Gastrocnemius medialis (tissue), 4 donors: ENCODE measurements around the gene PPARA. TPM values are rescaled to one million over a fixed set of nuclear protein-coding genes. Genes with fewer than 3 reads are reported as not detected.
A peak's percentile ranks its signal among the peaks of the same experiment; 100 is the strongest.

ENCODE experiments used
- ATAC-seq, 2 donors: fragments of 150-250 bp; one replicate each; pipeline ENCODE4 v1.9.1; 2016
- DNase-seq, 2 donors: peaks; one replicate each; pipeline ENCODE4 v3.0.0-alpha.2; 2019
- H3K27ac ChIP-seq, 4 donors: fragments of 200-600 bp; sonication (generic); 1 replicate in 1 of 4; 2 replicates in 3 of 4; pipeline ENCODE4 v1.5.1; 2016 to 2018; ENCODE audit warnings: mild to moderate bottlenecking in 2 of 4, moderate library complexity in 1 of 4
- H3K27me3 ChIP-seq, 3 donors: fragments of 200-600 bp; sonication (generic) in 2 of 3; 1 replicate in 1 of 3; 2 replicates in 2 of 3; pipeline versions ENCODE4 v1.5.1 to v1.6.0; 2016 to 2019; ENCODE audit warnings: mild to moderate bottlenecking in 1 of 3, moderate library complexity in 1 of 3
- H3K36me3 ChIP-seq, 2 donors: fragments of 200-600 bp; sonication (generic) in 1 of 2; one replicate each; pipeline ENCODE4 v1.5.1; 2017 to 2018
- H3K4me1 ChIP-seq, 2 donors: fragments of 200-600 bp; sonication (generic) in 1 of 2; one replicate each; pipeline ENCODE4 v1.5.1; 2016 to 2017; ENCODE audit warnings: mild to moderate bottlenecking in 2 of 2
- H3K4me3 ChIP-seq, 4 donors: fragments of 200-600 bp; sonication (generic) in 3 of 4; 1 replicate in 1 of 4; 2 replicates in 3 of 4; pipeline ENCODE4 v1.5.1; 2016 to 2019; ENCODE audit warnings: mild to moderate bottlenecking in 2 of 4
- H3K9me3 ChIP-seq, 3 donors: fragments of 200-600 bp; sonication (generic) in 2 of 3; 1 replicate in 1 of 3; 2 replicates in 2 of 3; pipeline ENCODE4 v1.5.1; 2016 to 2019
- POLR2A ChIP-seq, 2 donors: fragments of 450-650 bp; IDR thresholded peaks; one replicate each; pipeline ENCODE4 v1.6.1; 2017; ENCODE audit warnings: antibody characterized with exemption in 2 of 2, mild to moderate bottlenecking in 2 of 2, moderate library complexity in 2 of 2
- in situ Hi-C, 4 donors: fragments of 200-750 bp; cut with MboI; loops; one replicate each; pipeline versions ENCODE4 v1.15.0 to v1.8.0; 2017; ENCODE audit warnings: low sequenced_read_pairs in 4 of 4
- intact Hi-C: fragments of 100-400 bp; cut with DNase I; formaldehyde crosslinking; loops from one replicate; pipeline ENCODE4 v1.15.1; 2023; ENCODE audit warnings: low total_unique reads
- total RNA-seq, 4 donors: library from RNA; depleted of rRNA; stranded (reverse); fragments of >200 nt; gene quantifications; one replicate each; pipeline versions ENCODE4 v1.1.0 to v1.2.3, GENCODE V29; 2016
- TF ChIP-seq, protein P1 (sequence below), 5 experiments: fragments of 450-650 bp in 3 of 5; fragments of 200-600 bp in 2 of 5; sonication (generic) in 2 of 5; IDR thresholded peaks in 4 of 5; conservative IDR thresholded peaks in 1 of 5; 1 replicate in 4 of 5; 2 replicates in 1 of 5; pipeline ENCODE4 v1.5.1; 2016 to 2019; ENCODE audit warnings: antibody characterized with exemption in 5 of 5, mild to moderate bottlenecking in 3 of 5, moderate library complexity in 3 of 5

The PPARA gene
- total RNA-seq, 4 donors from 2014 or later = 29.6 to 74.8 (median 57.9) TPM

DNA sequence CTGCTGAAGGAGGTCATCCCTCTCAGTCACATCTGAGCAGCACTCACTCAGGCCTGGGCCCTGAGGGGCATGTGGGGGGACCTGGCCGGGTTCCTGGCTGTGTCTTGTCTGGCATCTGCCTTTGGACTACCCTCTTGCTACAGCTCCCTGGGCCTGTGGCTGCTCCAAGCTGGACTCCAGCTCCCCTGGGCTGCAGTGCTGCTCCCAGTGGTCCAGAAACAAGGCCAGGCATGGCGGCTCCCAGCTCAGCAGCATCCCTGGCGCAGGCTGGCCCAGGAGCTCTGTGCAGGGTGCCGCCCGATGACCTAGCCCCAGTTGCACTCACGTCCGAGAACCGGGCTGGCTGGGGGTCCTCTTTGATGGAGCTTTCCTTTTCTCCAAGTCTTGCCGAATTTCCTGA is 94.4 kb downstream of the PPARA start:
- Histone ChIP-seq H3K36me3 (peaks cover 0 to 9% of the 10 kb centered on the region in 2 donors), H3K4me1 (peaks cover 28 to 40% of the 10 kb centered on the region in 2 donors), H3K4me3 (no peak overlapping the region), H3K27ac (peak overlapping the region in 3 of 4 donors; percentile 9 to 71 (median 69)), H3K27me3 (no peaks in the 10 kb centered on the region), H3K9me3 (no peaks in the 10 kb centered on the region)
- in situ Hi-C loops (no loop called here), intact Hi-C loops (no loop called here)
- DNase-seq = no peak
- no peak for TF ChIP-seq POLR2A (IDR thresholded peaks at IDR 0.05)
- TF ChIP-seq, protein P1, sequence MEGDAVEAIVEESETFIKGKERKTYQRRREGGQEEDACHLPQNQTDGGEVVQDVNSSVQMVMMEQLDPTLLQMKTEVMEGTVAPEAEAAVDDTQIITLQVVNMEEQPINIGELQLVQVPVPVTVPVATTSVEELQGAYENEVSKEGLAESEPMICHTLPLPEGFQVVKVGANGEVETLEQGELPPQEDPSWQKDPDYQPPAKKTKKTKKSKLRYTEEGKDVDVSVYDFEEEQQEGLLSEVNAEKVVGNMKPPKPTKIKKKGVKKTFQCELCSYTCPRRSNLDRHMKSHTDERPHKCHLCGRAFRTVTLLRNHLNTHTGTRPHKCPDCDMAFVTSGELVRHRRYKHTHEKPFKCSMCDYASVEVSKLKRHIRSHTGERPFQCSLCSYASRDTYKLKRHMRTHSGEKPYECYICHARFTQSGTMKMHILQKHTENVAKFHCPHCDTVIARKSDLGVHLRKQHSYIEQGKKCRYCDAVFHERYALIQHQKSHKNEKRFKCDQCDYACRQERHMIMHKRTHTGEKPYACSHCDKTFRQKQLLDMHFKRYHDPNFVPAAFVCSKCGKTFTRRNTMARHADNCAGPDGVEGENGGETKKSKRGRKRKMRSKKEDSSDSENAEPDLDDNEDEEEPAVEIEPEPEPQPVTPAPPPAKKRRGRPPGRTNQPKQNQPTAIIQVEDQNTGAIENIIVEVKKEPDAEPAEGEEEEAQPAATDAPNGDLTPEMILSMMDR (IDR thresholded peaks at IDR 0.05 in 4 of 5, conservative IDR thresholded peaks at IDR 0.05 in 1 of 5) = no peak
- ATAC-seq = no peak

GRCh38 chr22:46245511-46245910 is 95.2 kb downstream of the PPARA start:
- intact Hi-C loops = no loop called here

DNA sequence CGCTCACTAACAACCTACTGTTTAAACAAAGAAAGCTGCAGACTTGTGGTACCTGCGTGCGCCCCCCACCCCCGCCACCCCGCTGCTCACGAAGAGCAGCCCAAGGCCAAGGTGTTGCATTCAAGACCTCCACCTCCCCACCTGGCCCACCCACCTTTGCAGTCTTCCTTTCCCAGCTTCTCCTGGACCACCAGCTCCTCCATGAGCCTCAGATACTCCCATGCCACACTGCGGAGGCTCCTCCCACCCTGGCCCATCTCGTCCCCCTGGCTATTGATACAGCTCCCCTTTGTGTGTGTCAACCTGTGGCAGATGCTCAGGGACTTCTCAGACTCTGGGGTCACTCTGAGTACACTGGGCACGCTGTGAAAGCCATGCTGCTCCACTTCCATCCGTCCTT is 95.9 kb downstream of the PPARA start:
- ATAC-seq (no peak), DNase-seq (no peak)
- in situ Hi-C loops = no loop called here
- Histone ChIP-seq H3K27me3 (no peaks in the 10 kb centered on the region), H3K36me3 (peaks cover 0 to 9% of the 10 kb centered on the region in 2 donors), H3K27ac (peak overlapping the region in 2 of 4 donors; percentile 9 to 71), H3K9me3 (no peaks in the 10 kb centered on the region), H3K4me1 (peaks cover 17 to 31% of the 10 kb centered on the region in 2 donors), H3K4me3 (no peak overlapping the region)
- TF ChIP-seq, protein P1 (IDR thresholded peaks at IDR 0.05 in 4 of 5, conservative IDR thresholded peaks at IDR 0.05 in 1 of 5) = no peak
- no peak for TF ChIP-seq POLR2A (IDR thresholded peaks at IDR 0.05)
- intact Hi-C loops = no loop called here

More at GRCh38 chr22:46245511-46245910, 95.2 kb downstream of the PPARA start:
- H3K9me3 ChIP-seq = no peaks in the 10 kb centered on the region
- TF ChIP-seq, protein P1 (IDR thresholded peaks at IDR 0.05 in 4 of 5, conservative IDR thresholded peaks at IDR 0.05 in 1 of 5) = no peak
- TF ChIP-seq POLR2A (IDR thresholded peaks at IDR 0.05) = no peak
- H3K4me1 ChIP-seq = peaks cover 21 to 32% of the 10 kb centered on the region in 2 donors
- H3K36me3 ChIP-seq = peaks cover 0 to 9% of the 10 kb centered on the region in 2 donors
- peak overlapping the region; percentile 9 to 71 (median 66) for H3K27ac ChIP-seq
- no peak overlapping the region for H3K4me3 ChIP-seq
- peak in 1 of 2 donors; percentile 44 for ATAC-seq
- DNase-seq = peak; percentile 32 to 68
- no peaks in the 10 kb centered on the region for H3K27me3 ChIP-seq
- in situ Hi-C loops = no loop called here

GRCh38 chr22:46247443-46247975 is 97.2 kb downstream of the PPARA start:
- TF ChIP-seq, protein P1 (IDR thresholded peaks at IDR 0.05 in 4 of 5, conservative IDR thresholded peaks at IDR 0.05 in 1 of 5) = no peak
- TF ChIP-seq POLR2A (IDR thresholded peaks at IDR 0.05) = no peak
- ATAC-seq (no peak), DNase-seq (no peak)
- in situ Hi-C loops = no loop called here
- no peak overlapping the region for H3K27ac ChIP-seq
- no peaks in the 10 kb centered on the region for H3K27me3 ChIP-seq
- H3K4me1 ChIP-seq = peaks cover 19 to 30% of the 10 kb centered on the region in 2 donors
- H3K9me3 ChIP-seq = no peaks in the 10 kb centered on the region
- H3K36me3 ChIP-seq = peaks cover 0 to 9% of the 10 kb centered on the region in 2 donors
- intact Hi-C loops = no loop called here
- no peak overlapping the region for H3K4me3 ChIP-seq
